OCI-LY3 (cell line): ENCODE data around the gene GJE1.

Source experiments
- EZH2phosphoT487 ChIP-seq: fragments of 200-600 bp; shearing (Covaris generic); IDR thresholded peaks from 2 replicates; pipeline ENCODE4 v1.6.1; 2018; ENCODE audit warnings: antibody characterized with exemption, mixed run types, low read depth
- TF ChIP-seq, protein P1 (sequence below): fragments of 200-600, 300-600 bp; sonication (generic); IDR thresholded peaks from 2 replicates; pipeline ENCODE4 v1.5.1; 2014; ENCODE audit warnings: antibody characterized with exemption, low read length, low read depth

- TF ChIP-seq, protein P1, sequence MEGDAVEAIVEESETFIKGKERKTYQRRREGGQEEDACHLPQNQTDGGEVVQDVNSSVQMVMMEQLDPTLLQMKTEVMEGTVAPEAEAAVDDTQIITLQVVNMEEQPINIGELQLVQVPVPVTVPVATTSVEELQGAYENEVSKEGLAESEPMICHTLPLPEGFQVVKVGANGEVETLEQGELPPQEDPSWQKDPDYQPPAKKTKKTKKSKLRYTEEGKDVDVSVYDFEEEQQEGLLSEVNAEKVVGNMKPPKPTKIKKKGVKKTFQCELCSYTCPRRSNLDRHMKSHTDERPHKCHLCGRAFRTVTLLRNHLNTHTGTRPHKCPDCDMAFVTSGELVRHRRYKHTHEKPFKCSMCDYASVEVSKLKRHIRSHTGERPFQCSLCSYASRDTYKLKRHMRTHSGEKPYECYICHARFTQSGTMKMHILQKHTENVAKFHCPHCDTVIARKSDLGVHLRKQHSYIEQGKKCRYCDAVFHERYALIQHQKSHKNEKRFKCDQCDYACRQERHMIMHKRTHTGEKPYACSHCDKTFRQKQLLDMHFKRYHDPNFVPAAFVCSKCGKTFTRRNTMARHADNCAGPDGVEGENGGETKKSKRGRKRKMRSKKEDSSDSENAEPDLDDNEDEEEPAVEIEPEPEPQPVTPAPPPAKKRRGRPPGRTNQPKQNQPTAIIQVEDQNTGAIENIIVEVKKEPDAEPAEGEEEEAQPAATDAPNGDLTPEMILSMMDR, result no peak
- TF ChIP-seq EZH2phosphoT487, result no peak
These were observed 43.9 kb upstream of the GJE1 start for GRCh38 chr6:142088858-142089216.
